HG03460 (cell line): Measurements from ENCODE around the gene PTTG2.

Experiments used
- ATAC-seq: cut with Tn5 transposase; IDR thresholded peaks from one replicate; pipeline ENCODE4 v1.9.1; 2021; ENCODE audit not compliant: unreplicated experiment

Gene PTTG2

DNA sequence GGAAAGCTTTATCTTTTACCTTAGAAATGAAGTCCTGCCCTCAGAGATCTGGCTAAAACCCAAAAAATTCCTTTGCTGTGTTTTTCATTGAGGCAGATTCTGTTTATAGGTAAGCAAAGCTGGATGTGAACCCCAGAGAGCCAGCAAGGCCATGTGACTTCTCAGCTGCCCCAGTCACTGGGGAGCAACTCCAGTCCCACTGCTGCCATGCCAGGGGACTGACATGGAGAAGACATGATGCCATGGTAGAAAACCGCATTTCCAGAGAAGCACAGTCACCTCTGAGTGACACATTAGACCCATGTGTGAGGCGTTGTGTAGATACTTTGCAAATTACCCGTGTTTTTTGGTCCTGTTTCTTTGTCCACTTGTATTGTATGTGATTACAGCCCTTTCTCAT, 45.4 kb downstream of the PTTG2 start:
- no peak for ATAC-seq

DNA sequence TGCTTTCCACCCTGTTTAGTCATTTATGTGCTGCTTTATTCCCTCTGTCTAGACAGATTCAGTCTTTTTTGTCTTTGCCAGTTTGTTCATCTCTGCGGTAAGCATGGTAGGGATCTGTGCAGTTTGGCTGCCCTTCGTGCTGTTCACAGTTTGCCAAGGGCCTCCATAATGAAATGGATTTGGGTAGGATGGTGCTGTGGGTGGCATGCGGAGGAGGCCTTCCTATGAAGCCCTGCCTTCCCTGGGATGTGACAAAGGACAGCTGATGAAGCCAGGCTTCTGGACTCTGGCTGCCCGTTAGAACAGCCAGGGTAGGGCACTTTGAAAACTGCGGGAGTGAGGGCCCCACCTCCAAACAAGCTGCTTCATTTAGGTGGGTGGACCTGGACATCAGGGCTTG, 47.4 kb downstream of the PTTG2 start:
- ATAC-seq = no peak

DNA sequence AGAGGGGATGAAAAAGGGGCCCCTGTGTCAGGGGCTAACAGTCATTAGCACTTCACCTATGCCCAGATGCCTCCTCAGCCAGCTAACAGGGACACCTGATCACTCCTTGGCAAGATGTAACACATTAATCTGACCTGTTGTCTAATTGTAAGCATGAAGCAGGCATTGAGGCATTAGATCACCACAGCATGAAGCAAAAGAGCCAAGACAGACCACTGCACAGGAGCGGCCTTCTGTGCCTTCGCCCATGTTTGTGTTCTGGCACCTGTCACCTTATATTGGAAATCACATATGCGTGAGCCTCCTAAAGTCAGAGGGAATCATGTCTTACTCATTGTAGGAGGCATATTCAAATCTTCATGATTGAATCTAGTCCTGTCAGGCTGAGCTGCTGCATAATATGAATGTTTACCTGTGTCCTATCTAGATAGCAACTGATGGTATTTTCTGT, 48.4 kb downstream of the PTTG2 start:
- no peak for ATAC-seq

DNA sequence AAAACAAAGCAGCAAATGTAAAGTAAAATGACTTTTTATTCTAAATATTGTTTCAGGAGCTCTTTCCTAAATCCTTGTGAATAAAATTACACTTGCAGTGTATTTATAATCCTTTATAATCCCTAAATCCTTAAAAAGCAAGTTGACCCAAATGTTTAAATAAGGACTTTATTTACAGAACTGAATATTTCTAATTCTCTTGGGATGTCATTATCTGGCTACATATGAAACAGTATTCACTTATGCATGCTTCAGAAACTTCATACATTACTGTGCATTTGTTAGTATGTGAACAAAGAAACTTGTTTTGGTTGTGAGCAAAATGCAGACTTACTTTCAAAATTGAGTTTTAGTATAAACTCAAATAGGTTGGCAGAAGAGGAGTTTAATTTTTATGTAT, 49.2 kb downstream of the PTTG2 start:
- no peak for ATAC-seq

DNA sequence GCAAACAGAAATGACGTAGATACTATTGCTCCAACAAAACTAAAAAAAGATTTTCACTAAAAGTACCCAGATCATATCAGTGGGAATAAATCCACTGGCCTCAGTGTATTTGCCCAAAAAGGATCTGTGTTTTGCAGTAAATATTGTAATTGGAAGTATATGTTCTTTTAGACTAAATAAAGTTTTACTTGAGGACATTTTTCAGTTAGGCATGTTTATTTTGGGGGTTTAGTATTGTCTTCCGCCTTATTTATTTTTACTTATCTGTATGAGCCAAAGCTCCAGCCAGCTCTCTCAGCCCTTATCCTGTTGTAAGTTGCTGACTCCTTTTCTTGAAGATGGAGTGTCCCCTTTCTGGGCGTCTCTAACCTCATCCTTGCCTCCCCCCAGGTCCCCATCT, 49.8 kb downstream of the PTTG2 start:
- no peak for ATAC-seq
